ENCODE measurements around the gene DIPK2B. TPM values are rescaled to one million over a fixed set of nuclear protein-coding genes. Genes with fewer than 3 reads are reported as not detected.

DIPK2B gene
- total RNA-seq (2016; rRNA removed; fragmentation: Illumina TruSeq; extraction: Trizol) (not detected in 2 replicates), polyA plus RNA-seq (2011; rRNA removed) (not detected in 2 replicates), polyA minus RNA-seq (2011; rRNA and poly(A)+ RNA removed; ENCODE audit: low replicate concordance) (not detected in 2 replicates), Bru-seq, nascent RNA (not detected), BruChase-seq, experiment 1, labeled RNA remaining after a 6-hour chase (not detected), BruChase-seq, experiment 2, labeled RNA remaining after a 2-hour chase (not detected)
- not detected in 2 replicates for total RNA-seq (2016; cell fraction: cytosol; rRNA removed; fragmentation: Illumina TruSeq; extraction: Trizol; ENCODE audit: low read depth)
- not detected in 2 replicates for total RNA-seq (2016; cell fraction: insoluble cytoplasmic fraction; rRNA removed; fragmentation: Illumina TruSeq; extraction: Trizol)
- not detected in 2 replicates for total RNA-seq (2016; cell fraction: membrane; rRNA removed; fragmentation: Illumina TruSeq; extraction: Trizol)
- not detected in 2 replicates for total RNA-seq (2016; cell fraction: nucleus; rRNA removed; fragmentation: Illumina TruSeq; extraction: Trizol)
- polyA plus RNA-seq (2011; cell fraction: cytosol; rRNA removed), result not detected in 2 replicates
- not detected in 2 replicates for polyA plus RNA-seq (2011; cell fraction: nucleus; rRNA removed)
- not detected in 2 replicates for polyA plus RNA-seq (2012)
- not detected in 2 replicates for polyA plus RNA-seq (2016; cell fraction: cytosol; fragmentation: Illumina TruSeq; extraction: Trizol; ENCODE audit: low read depth)
- not detected in 2 replicates for polyA plus RNA-seq (2016; cell fraction: insoluble cytoplasmic fraction; fragmentation: Illumina TruSeq; extraction: Trizol; ENCODE audit: low read depth)
- not detected in 2 replicates for polyA plus RNA-seq (2016; cell fraction: membrane; fragmentation: Illumina TruSeq; extraction: Trizol; ENCODE audit: low read depth)
- polyA plus RNA-seq (2016; cell fraction: nucleus; fragmentation: Illumina TruSeq; extraction: Trizol; ENCODE audit: insufficient read depth, low read depth), result not detected in 2 replicates
- not detected in 2 replicates for polyA minus RNA-seq (2011; cell fraction: cytosol; rRNA and poly(A)+ RNA removed)
- not detected in 2 replicates for polyA minus RNA-seq (2011; cell fraction: nucleus; rRNA and poly(A)+ RNA removed)
- long read RNA-seq, experiment 1, result 0 reads
- long read RNA-seq, experiment 2, result 0 reads

- TF ChIP-seq HINFP (CRISPR knock-in tag; IDR thresholded peaks at IDR 0.05; ENCODE audit: low read depth) (no peak), SOX5 (CRISPR knock-in tag; IDR thresholded peaks at IDR 0.05; ENCODE audit: borderline replicate concordance) (no peak)
- no peaks in the 10 kb centered on the region for H3K4me1 ChIP-seq (ENCODE audit: insufficient read depth, low read length)
- H3K4me3 ChIP-seq (replicated peaks in 1 of 3; ENCODE audit: insufficient read depth in 1 of 3, low read depth in 2 of 3, low read length in 3 of 3), result no peak within 1 kb of the TSS
- intact Hi-C loops (cut with micrococcal nuclease; ENCODE audit: unreplicated experiment), result no loop called here
- in situ Hi-C loops (cut with HindIII; ENCODE audit: extremely low pct_ligation_motif_present, low pct_unique_long_range_greater_than_20kb), result no loop called here
- ChIA-PET CTCF (ENCODE audit: low intra/inter-chr PET ratio, low total read pairs) (no interaction called here), POLR2A (no interaction called here)
- no peaks in the 10 kb centered on the region for H3K79me2 ChIP-seq (ENCODE audit: insufficient read depth, low read length)
- no peaks in the 10 kb centered on the region for H3K27me3 ChIP-seq (ENCODE audit: control insufficient read depth in 1 of 2, insufficient read depth in 2 of 2, low read length in 2 of 2)
- no peak for DNase-seq (ENCODE audit: low spot score)
- BruUV-seq (replicated peaks), result no TSS peak
- FAIRE-seq, result no peak
- no peaks in the 10 kb centered on the region for H3K36me3 ChIP-seq (replicated peaks in 1 of 2; ENCODE audit: control insufficient read depth in 1 of 2, insufficient read depth in 2 of 2, low read length in 2 of 2)
- WGBS (ENCODE audit: low lambda C conversion rate), result no CpG with 5 or more reads among the region's 9 CpGs
- H3K4me2 ChIP-seq (ENCODE audit: low read depth, low read length), result no peak within 1 kb of the TSS
- no peak within 1 kb of the TSS for H2AFZ ChIP-seq (ENCODE audit: low read length)
- H3K9ac ChIP-seq (ENCODE audit: insufficient read depth, low read depth, low read length), result no peak within 1 kb of the TSS
- no peak for ATAC-seq
- no peak within 1 kb of the TSS for H3K27ac ChIP-seq (ENCODE audit: extremely low read length, insufficient read depth, low read length)
- H3K9me3 ChIP-seq (ENCODE audit: low read length), result no peaks in the 10 kb centered on the region
- no peaks in the 10 kb centered on the region for H4K20me1 ChIP-seq (ENCODE audit: insufficient read depth, low read length)
Observed at GRCh38 chrX:45200741-45201234, at the start of gene DIPK2B. DIPK2B (minus strand) TSS chrX:45200876; CDS start chrX:45200826, 50 bp downstream.
